ENCODE measurements around the gene SULT4A1. TPM values are rescaled to one million over a fixed set of nuclear protein-coding genes. Genes with fewer than 3 reads are reported as not detected.

The SULT4A1 gene
- total RNA-seq, 6 experiments from 2014 or later = not detected

GRCh38 chr22:43859621-43860020 lies 2.7 kb downstream of the SULT4A1 start:
- Mint-ChIP-seq H3K27me3 (ENCODE audit: insufficient read depth) (peaks cover 39% of the 10 kb centered on the region), H3K9me3 (peaks cover 10% of the 10 kb centered on the region), H3K4me1 (ENCODE audit: low read depth) (no peaks in the 10 kb centered on the region), H3K27ac (no peak overlapping the region), H3K36me3 (ENCODE audit: low read depth) (no peaks in the 10 kb centered on the region; the same call in 1 of the 2 replicates), H3K4me3 (no peak overlapping the region)
- no peak for DNase-seq
- TF ChIP-seq CTCF (IDR thresholded peaks at IDR 0.05) = no peak

DNA sequence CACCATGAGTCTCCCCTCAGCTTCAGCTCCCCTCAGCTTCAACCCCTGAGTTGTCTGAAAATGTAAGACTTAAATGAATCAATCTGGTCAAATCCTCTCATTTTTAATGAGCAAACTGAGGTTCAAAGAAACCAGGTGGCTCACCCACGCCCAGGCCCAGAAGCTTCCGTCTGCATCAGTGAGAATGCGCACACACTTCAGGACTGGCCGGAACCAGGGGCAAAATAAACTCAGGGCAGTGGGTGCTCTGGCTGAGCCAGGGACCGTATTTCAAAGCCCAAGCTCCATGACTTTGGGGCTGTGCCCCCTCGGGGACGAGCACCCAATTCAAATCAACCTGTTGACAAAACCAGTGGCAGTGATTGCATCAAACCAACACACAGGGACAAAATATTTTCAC lies 3.1 kb downstream of the SULT4A1 start:
- DNase-seq = no peak
- H3K9me3 Mint-ChIP-seq = peaks cover 10% of the 10 kb centered on the region
- H3K4me1 Mint-ChIP-seq (ENCODE audit: low read depth) = no peaks in the 10 kb centered on the region
- H3K36me3 Mint-ChIP-seq (ENCODE audit: low read depth) = no peaks in the 10 kb centered on the region; the same call in 1 of the 2 replicates
- TF ChIP-seq CTCF (IDR thresholded peaks at IDR 0.05) = no peak
- peaks cover 40% of the 10 kb centered on the region for H3K27me3 Mint-ChIP-seq (ENCODE audit: insufficient read depth)
- H3K27ac Mint-ChIP-seq = no peak overlapping the region
- H3K4me3 Mint-ChIP-seq = no peak overlapping the region

DNA sequence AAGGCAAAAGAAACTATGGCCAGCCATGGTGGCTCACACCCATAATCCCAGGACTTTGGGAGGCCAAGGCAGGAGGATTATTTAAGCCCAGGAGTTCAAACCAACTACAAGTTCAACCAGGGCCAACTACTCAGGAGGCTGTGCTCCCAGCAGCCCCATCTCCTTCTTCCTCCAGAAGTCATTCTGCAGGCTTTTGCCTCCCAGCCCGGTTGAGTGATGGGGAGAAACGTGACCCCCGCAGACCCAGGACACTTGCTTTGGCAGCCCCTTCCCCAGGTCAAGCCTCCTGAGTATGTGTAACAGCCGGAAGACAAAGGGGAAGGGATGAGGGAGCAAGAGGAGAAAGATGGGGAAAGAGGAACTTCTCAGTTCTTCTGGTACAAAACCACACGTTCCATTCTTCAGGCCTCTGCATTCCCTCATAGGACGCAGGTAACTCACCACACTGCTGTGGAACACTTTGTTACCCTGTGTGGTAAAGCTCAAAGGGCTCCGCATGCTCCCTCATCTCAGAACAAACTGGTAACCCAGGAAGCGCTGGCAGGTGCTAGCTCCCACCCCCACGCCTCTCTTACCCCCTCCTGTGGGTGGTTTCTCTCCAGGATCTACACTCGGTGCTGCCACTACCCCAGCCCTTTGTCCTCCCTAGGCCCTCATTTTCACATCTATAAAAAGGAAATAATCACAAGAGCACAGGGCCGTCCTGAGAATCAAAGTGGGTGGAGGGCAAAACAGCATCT lies 4.0 kb downstream of the SULT4A1 start:
- Mint-ChIP-seq H3K27me3 (ENCODE audit: insufficient read depth) (peaks cover 41% of the 10 kb centered on the region), H3K4me1 (ENCODE audit: low read depth) (no peaks in the 10 kb centered on the region), H3K27ac (no peak overlapping the region), H3K9me3 (peaks cover 10% of the 10 kb centered on the region), H3K36me3 (ENCODE audit: low read depth) (no peaks in the 10 kb centered on the region; the same call in 1 of the 2 replicates), H3K4me3 (no peak overlapping the region)
- no peak for DNase-seq
- no peak for TF ChIP-seq CTCF (IDR thresholded peaks at IDR 0.05)

DNA sequence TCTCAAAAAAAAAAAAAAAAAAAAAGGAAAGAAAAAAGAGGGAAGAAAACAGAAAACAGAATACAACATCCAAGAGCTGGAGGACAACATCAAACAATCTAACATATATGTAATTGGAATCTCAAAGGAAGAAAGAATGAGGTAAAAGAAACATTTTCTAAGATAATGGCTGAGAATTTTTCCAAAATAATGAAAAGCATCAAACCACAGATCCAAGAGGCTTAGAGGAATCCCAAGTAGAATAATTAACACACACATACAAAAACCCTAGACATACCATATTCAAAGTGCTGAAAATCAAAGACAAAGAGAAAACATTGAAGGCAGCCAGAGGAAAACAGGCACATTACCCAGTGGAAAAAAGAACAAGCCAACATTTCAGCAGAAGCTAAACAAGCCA lies 4.9 kb downstream of the SULT4A1 start:
- DNase-seq = no peak
- H3K27ac Mint-ChIP-seq = no peak overlapping the region
- no peaks in the 10 kb centered on the region for H3K4me1 Mint-ChIP-seq (ENCODE audit: low read depth)
- H3K36me3 Mint-ChIP-seq (ENCODE audit: low read depth) = no peaks in the 10 kb centered on the region; the same call in 1 of the 2 replicates
- no peak overlapping the region for H3K4me3 Mint-ChIP-seq
- peaks cover 35% of the 10 kb centered on the region for H3K27me3 Mint-ChIP-seq (ENCODE audit: insufficient read depth)
- TF ChIP-seq CTCF (IDR thresholded peaks at IDR 0.05) = no peak
- H3K9me3 Mint-ChIP-seq = peaks cover 10% of the 10 kb centered on the region

GRCh38 chr22:43855431-43855830 lies 6.9 kb downstream of the SULT4A1 start:
- TF ChIP-seq CTCF (IDR thresholded peaks at IDR 0.05) = no peak
- no peak overlapping the region for H3K4me3 Mint-ChIP-seq
- no peaks in the 10 kb centered on the region for H3K4me1 Mint-ChIP-seq (ENCODE audit: low read depth)
- DNase-seq = no peak
- no peaks in the 10 kb centered on the region; the same call in 1 of the 2 replicates for H3K36me3 Mint-ChIP-seq (ENCODE audit: low read depth)
- H3K27me3 Mint-ChIP-seq (ENCODE audit: insufficient read depth) = peaks cover 44% of the 10 kb centered on the region
- peaks cover 10% of the 10 kb centered on the region for H3K9me3 Mint-ChIP-seq
- no peak overlapping the region for H3K27ac Mint-ChIP-seq

Data from HFFc6 (cell line).